GM15510 (cell line): ENCODE data around the gene GPBAR1.

Source experiments
- POLR2A ChIP-seq: IDR thresholded peaks from 3 replicates; pipeline ENCODE4 v1.6.1; 2011; ENCODE audit warnings: borderline replicate concordance; ENCODE audit not compliant: insufficient read length; ENCODE audit errors: extremely low read depth

Gene GPBAR1

GRCh38 chr2:218272531-218273212, 11.9 kb downstream of the GPBAR1 start:
- no peak for TF ChIP-seq POLR2A

- TF ChIP-seq POLR2A, result no peak
Observed at GRCh38 chr2:218273908-218274249, 13.1 kb downstream of the GPBAR1 start.

GRCh38 chr2:218274586-218274985, 13.8 kb downstream of the GPBAR1 start:
- no peak for TF ChIP-seq POLR2A

GRCh38 chr2:218275371-218276072, 14.7 kb downstream of the GPBAR1 start:
- no peak for TF ChIP-seq POLR2A

GRCh38 chr2:218276986-218277755, 16.4 kb downstream of the GPBAR1 start:
- no peak for TF ChIP-seq POLR2A

GRCh38 chr2:218277921-218278320, 17.1 kb downstream of the GPBAR1 start:
- TF ChIP-seq POLR2A, result no peak

- no peak for TF ChIP-seq POLR2A
Observed at GRCh38 chr2:218278531-218279360, 17.9 kb downstream of the GPBAR1 start.

- TF ChIP-seq POLR2A, result no peak
Observed at GRCh38 chr2:218280260-218280870, 19.6 kb downstream of the GPBAR1 start.

GRCh38 chr2:218281449-218281848, 20.6 kb downstream of the GPBAR1 start:
- no peak for TF ChIP-seq POLR2A

GRCh38 chr2:218282173-218282991, 21.6 kb downstream of the GPBAR1 start:
- TF ChIP-seq POLR2A, result no peak

- no peak for TF ChIP-seq POLR2A
Observed at GRCh38 chr2:218284106-218284811, 23.4 kb downstream of the GPBAR1 start.

GRCh38 chr2:218285604-218286003, 24.8 kb downstream of the GPBAR1 start:
- no peak for TF ChIP-seq POLR2A

GRCh38 chr2:218286570-218287459, 26.0 kb downstream of the GPBAR1 start:
- TF ChIP-seq POLR2A, result peak; percentile 21
